NCI-H526 (cell line): ENCODE results near the gene ARHGAP18.

Experiments used
- DNase-seq, 2 experiments: peaks; one replicate each; lab custom pipeline; 2025; lab: John Stamatoyannopoulos, UW

ARHGAP18 gene

GRCh38 chr6:129615496-129615895 is 94.5 kb downstream of the ARHGAP18 start:
- DNase-seq: no peak

DNA sequence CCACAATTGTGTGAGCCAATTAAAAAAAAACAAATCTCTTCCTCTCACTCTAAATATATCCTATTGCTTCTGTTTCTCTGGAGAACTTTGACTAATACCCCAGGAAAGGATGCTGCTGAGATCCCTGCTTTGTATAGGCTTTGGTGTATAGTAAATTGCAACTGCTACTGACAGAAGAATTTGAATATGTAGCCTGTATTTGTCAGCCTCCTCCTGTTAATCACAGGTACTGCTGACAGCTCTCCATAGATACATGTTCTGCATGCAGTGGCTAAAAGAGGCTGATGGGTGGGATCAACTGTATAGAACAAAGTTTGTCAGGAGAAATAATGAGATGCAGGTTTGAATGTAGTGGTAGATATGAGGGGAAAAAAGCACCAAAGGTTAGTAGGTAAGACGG is 95.0 kb downstream of the ARHGAP18 start:
- DNase-seq: peak; percentile 30 to 31

GRCh38 chr6:129614464-129614863 is 95.5 kb downstream of the ARHGAP18 start:
- no peak for DNase-seq

DNA sequence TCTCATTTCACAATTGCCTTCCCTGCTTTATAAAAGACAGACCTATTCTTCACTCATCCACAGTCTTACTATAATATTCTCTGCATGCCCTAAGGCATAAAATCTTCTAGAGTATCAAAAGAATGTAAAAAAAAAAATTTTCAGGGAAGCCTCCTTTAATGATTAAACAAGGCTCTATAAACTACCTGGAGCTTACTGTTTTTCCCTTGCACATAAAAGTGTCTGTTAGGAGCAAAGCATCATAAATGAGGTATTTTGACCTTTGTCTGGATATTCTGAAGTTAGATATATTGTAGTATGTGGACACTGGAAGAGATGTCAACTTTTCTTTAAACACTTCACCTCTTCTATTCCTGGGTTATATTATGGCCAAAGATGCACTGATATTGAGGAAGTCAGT is 97.5 kb downstream of the ARHGAP18 start:
- DNase-seq: no peak

GRCh38 chr6:129609635-129610034 is 100.3 kb downstream of the ARHGAP18 start:
- DNase-seq: no peak

GRCh38 chr6:129608886-129609537 is 101.0 kb downstream of the ARHGAP18 start:
- DNase-seq: peak in 1 of 2 experiments; percentile 32

- no peak for DNase-seq
Observed at GRCh38 chr6:129607581-129608186, 102.3 kb downstream of the ARHGAP18 start.

DNA sequence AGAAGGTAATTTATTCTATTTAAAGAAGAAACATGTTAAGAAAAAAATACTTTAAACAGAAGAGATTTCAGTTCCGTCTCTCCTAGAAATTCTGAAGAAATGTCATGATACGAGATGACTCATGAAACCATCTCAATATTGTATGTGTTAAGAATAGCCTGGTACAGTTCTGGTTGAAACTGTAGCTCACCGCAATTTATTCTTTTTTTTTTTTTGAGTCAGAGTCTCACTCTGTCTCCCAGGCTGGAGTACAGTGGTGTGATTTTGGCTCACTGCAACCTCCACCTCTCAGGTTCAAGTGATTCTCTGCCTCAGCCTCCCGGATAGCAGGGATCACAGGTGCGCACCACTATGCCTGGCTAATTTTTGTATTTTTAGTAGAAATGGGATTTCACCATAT is 103.3 kb downstream of the ARHGAP18 start:
- DNase-seq: no peak

DNA sequence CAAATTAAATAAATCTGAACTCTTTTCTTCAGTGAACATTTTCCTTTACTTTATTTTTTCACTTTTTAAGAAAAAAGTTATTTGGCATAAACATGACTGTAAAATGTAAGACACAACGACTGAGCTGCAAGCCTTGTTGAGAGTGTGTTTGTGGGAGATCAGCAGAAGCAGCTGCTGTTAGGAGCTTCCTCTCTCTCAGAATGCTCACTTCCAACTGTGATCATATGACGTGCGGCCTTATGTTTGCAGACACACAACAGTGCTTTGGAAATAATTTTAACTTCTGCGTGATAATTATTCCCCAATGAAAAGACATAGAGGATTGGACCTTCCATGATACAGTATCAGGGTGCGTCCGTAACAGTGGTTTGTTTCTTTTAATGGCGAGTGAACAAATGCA is 104.0 kb downstream of the ARHGAP18 start:
- DNase-seq: peak in 1 of 2 experiments; percentile 11

DNA sequence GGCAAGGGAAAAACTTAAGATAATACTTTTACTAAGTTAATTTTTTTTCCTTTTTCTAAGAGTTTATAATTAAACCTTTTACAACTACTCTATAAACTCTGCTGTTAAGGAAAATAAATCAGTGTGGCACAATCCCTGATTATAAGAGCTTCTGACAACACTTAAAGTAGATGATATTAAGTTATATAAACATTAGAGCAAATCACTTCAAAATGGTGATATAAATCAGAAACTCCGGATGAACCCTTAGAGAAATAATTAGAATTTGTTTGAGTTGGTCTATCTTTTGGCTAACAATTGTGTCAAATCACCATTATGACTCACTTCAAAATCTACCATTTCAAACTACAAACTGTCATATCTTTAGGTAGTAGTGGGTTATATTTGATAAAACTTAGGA is 104.9 kb downstream of the ARHGAP18 start:
- no peak for DNase-seq

DNA sequence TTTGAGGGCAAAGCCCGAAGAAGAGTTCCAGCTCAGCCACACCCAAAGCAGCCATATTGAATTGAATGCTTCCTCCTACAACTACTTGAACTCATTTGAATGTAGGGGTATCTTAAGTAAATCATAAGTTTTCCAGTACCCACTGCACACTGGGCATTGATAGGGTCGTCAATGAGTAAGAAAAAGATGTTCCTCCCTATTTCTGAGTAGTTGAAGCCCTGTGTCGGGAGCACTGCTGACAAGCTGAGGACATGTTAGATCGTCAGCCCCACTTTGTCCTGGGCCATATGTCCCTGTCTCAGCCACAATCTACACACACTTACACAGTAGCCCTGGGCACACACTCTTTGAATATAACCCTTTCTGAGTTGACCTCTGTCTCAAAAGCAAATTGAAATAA is 105.7 kb downstream of the ARHGAP18 start:
- no peak for DNase-seq

DNA sequence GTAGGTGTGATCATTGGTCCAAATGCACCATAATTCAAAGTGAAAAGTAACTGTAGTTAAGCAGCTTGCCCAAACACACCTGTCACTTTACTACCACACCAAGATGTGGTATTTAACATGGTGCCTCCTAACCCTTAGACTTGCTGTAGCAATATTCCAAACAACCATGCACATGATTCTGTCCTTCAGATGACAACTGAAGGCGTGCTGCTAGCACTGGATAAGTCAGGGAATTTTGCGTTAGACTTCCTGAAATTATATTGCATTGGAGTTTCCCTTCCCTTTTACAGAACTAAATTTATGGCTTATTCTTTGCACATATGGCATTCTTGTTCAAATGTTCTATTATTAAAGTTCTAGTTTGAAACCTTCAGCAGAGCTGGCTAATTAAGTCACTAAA is 106.2 kb downstream of the ARHGAP18 start:
- DNase-seq: no peak

- DNase-seq: no peak
Observed at GRCh38 chr6:129601323-129601722, 108.7 kb downstream of the ARHGAP18 start.

DNA sequence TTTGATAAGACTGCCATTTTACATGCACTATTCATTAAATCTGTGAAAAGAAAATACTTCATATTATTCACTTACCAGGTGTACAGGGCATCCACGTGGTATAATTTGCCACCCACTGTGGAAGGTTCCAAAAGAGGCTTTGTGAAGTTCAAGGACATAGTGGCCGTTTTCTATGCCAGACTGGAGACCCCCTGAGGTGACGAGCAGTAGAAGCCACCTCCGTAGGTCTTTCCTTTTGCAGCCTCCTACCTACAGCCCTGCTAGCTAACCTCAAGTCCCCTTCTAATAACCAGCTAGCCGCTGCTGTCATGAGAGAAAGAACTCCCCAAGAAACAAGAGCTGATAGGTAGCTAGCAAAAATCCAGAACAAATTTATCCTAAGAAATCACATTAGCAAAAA is 110.5 kb downstream of the ARHGAP18 start:
- no peak for DNase-seq

- DNase-seq: peak; percentile 49 to 70
Observed at GRCh38 chr6:129598244-129599187, 111.5 kb downstream of the ARHGAP18 start.

- DNase-seq: no peak
Observed at GRCh38 chr6:129597023-129597713, 112.8 kb downstream of the ARHGAP18 start.

DNA sequence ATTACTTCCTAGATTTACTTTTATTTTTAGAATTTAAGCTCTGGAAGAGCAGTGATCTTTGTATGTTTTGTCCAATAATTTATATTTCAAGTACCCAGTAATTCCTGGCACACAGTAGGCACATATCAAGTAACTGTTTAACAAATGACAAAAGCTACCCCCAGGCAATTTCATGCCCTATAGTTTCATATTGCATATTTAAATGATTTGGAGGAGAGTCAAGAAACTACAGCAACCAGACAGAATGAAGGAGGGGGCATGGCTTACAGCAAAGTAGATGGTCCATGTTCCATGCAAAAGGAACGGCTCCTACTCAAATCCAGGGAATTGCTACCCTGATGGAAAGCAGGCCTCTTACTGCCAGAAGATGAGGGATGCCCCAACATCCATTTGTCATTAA is 113.5 kb downstream of the ARHGAP18 start:
- peak; percentile 24 to 55 for DNase-seq

DNA sequence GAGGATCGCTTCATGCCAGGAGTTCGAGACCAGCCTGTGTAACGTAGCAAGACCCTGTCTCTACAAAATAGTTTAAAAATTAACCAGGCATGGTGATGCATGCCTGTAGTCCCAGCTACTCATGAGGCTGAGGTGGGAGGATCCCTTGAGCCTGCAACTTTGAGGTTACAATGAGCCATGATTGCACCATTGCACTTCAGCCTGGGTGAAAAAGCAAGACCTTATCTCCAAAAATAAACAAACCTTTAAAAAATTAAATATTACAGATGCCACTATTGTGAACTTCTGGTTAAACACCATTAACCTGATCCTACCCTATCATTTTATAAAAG is 116.8 kb downstream of the ARHGAP18 start:
- DNase-seq: no peak

GRCh38 chr6:129592516-129593232 is 117.3 kb downstream of the ARHGAP18 start:
- no peak for DNase-seq

DNA sequence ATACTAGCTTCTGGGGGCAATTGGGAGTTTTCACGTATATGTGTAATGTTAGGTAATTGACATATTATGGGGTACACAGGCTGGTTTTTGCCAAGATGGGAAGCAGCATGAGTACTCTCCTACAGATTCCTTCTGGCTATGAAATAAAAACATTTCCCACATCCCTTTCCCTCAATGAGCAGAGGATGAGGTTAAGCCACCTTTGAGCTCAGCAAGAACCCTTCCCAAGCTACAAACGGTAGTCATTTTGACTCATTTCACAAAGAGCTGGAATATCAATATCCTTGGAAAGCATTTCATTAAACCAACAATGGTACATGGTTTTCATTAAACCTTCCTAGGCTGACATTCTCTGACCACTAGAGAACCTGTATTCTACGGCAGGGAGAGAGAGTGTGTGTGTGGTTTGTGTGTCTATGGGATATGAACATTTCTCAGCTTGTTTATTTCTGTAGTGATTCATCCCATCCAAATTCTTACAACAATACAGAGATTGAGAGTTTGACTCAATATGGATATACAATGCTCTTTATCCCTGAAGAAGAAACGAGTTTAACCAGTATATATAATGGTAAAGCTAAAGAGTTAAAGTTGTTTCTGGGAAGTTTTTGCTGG is 119.5 kb downstream of the ARHGAP18 start:
- DNase-seq: no peak

DNA sequence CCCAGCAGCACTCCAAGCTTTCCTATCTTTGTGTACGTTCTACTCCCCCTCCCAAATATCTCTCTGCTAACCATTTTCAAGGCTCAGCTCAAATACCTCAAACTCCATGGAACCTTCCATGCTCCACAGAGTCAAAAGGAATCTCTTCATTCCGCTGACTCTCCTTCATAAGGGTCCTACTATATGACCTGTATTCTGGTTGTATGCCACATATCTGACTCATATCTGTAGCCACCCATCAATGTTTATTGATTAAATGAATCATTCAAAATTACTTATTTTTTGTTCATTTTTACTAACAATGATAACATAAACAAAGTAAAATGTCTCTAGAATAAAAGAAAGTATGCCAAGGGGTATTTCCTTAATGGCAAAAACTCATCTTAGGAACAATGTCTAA is 123.2 kb downstream of the ARHGAP18 start:
- no peak for DNase-seq
